ENCODE measurements around the gene LRRC8B. TPM values are rescaled to one million over a fixed set of nuclear protein-coding genes. Genes with fewer than 3 reads are reported as not detected.

The LRRC8B gene
- polyA plus RNA-seq, 3 donors = 4.5 to 9.1 (median 7.9) TPM

- peaks cover 19% of the 10 kb centered on the region for H3K4me1 Mint-ChIP-seq
- no peak overlapping the region for H3K4me3 ChIP-seq (replicated peaks in 1 of 3; ENCODE audit: low read depth in 2 of 3, low read length in 3 of 3)
- peaks cover 12 to 13% of the 10 kb centered on the region in 2 donors for H3K9me3 ChIP-seq (replicated peaks in 1 of 2; ENCODE audit: control insufficient read depth in 1 of 2, insufficient read depth in 1 of 2, low read length in 2 of 2)
- no peak overlapping the region for H3K4me3 Mint-ChIP-seq
- peaks cover 11 to 20% (median 14%) of the 10 kb centered on the region in 7 donors for H3K9me3 Mint-ChIP-seq
- TF ChIP-seq CTCF (IDR thresholded peaks at IDR 0.05) = no peak
- no peaks in the 10 kb centered on the region for H3K79me2 ChIP-seq (ENCODE audit: insufficient read depth, low read length)
- no peak for DNase-seq
- no CpG with 5 or more reads among the region's 1 CpG for WGBS (ENCODE audit: insufficient coverage)
- no peak overlapping the region for H3K9ac ChIP-seq (ENCODE audit: insufficient read depth, low read length, poor library complexity, severe bottlenecking)
- no peak overlapping the region for H2AFZ ChIP-seq (ENCODE audit: insufficient read depth, low read depth, low read length, poor library complexity, severe bottlenecking)
- peaks cover 1 to 3% (median 2%) of the 10 kb centered on the region in 3 donors for H3K27me3 Mint-ChIP-seq (ENCODE audit: low read depth in 3 of 3)
- intact Hi-C loops (cut with micrococcal nuclease) = loop anchor here (5.0 to 10.0 kb wide), 2 partner anchors 114 to 281 kb away; no protein-coding TSS in a partner anchor
- H3K4me2 ChIP-seq (replicated peaks; ENCODE audit: extremely low read depth, low read length, poor library complexity, severe bottlenecking) = no peak overlapping the region
- no peak overlapping the region for H3K27ac ChIP-seq (ENCODE audit: low read depth in 1 of 2, low read length in 2 of 2)
- H3K4me1 ChIP-seq (ENCODE audit: control insufficient read depth in 1 of 2, insufficient read depth in 2 of 2, low read length in 2 of 2) = peaks cover 6 to 21% of the 10 kb centered on the region in 2 donors
- no peaks in the 10 kb centered on the region for H3K27me3 ChIP-seq (ENCODE audit: control insufficient read depth in 2 of 2, insufficient read depth in 2 of 2, low read length in 2 of 2)
- no peaks in the 10 kb centered on the region for H4K20me1 ChIP-seq (ENCODE audit: insufficient read depth, low read length)
- no peaks in the 10 kb centered on the region for H3K36me3 Mint-ChIP-seq
- no peaks in the 10 kb centered on the region for H3K36me3 ChIP-seq (replicated peaks in 1 of 2; ENCODE audit: control insufficient read depth in 1 of 2, insufficient read depth in 2 of 2, low read length in 2 of 2)
- H3K27ac Mint-ChIP-seq = no peak overlapping the region
Observed at GRCh38 chr1:89483757-89484077, 40.9 kb upstream of the LRRC8B start.

- H3K4me3 ChIP-seq (replicated peaks in 1 of 3; ENCODE audit: low read depth in 2 of 3, low read length in 3 of 3) = no peak overlapping the region
- no peak overlapping the region for H3K4me2 ChIP-seq (replicated peaks; ENCODE audit: extremely low read depth, low read length, poor library complexity, severe bottlenecking)
- H3K36me3 ChIP-seq (replicated peaks in 1 of 2; ENCODE audit: control insufficient read depth in 1 of 2, insufficient read depth in 2 of 2, low read length in 2 of 2) = no peaks in the 10 kb centered on the region
- Mint-ChIP-seq H3K4me1 (peaks cover 26% of the 10 kb centered on the region), H3K27me3 (ENCODE audit: low read depth in 3 of 3) (peaks cover 1 to 3% (median 2%) of the 10 kb centered on the region in 3 donors), H3K36me3 (no peaks in the 10 kb centered on the region), H3K9me3 (peaks cover 11 to 19% (median 14%) of the 10 kb centered on the region in 7 donors), H3K4me3 (no peak overlapping the region), H3K27ac (peak overlapping the region in 2 of 7 donors; percentile 40 to 46)
- H3K27ac ChIP-seq (ENCODE audit: low read depth in 1 of 2, low read length in 2 of 2) = no peak overlapping the region
- H3K9me3 ChIP-seq (replicated peaks in 1 of 2; ENCODE audit: control insufficient read depth in 1 of 2, insufficient read depth in 1 of 2, low read length in 2 of 2) = peaks cover 12 to 13% of the 10 kb centered on the region in 2 donors
- intact Hi-C loops (cut with micrococcal nuclease) = loop anchor here (5.0 to 10.0 kb wide), 2 partner anchors 113 to 280 kb away; no protein-coding TSS in a partner anchor
- no CpG with 5 or more reads among the region's 3 CpGs for WGBS (ENCODE audit: insufficient coverage)
- peaks cover 12 to 28% of the 10 kb centered on the region in 2 donors for H3K4me1 ChIP-seq (ENCODE audit: control insufficient read depth in 1 of 2, insufficient read depth in 2 of 2, low read length in 2 of 2)
- H4K20me1 ChIP-seq (ENCODE audit: insufficient read depth, low read length) = no peaks in the 10 kb centered on the region
- no peak overlapping the region for H2AFZ ChIP-seq (ENCODE audit: insufficient read depth, low read depth, low read length, poor library complexity, severe bottlenecking)
- DNase-seq = peak in 2 of 3 donors; percentile 9 to 23
- TF ChIP-seq CTCF (IDR thresholded peaks at IDR 0.05) = no peak
- H3K27me3 ChIP-seq (ENCODE audit: control insufficient read depth in 2 of 2, insufficient read depth in 2 of 2, low read length in 2 of 2) = no peaks in the 10 kb centered on the region
- H3K9ac ChIP-seq (ENCODE audit: insufficient read depth, low read length, poor library complexity, severe bottlenecking) = no peak overlapping the region
- no peaks in the 10 kb centered on the region for H3K79me2 ChIP-seq (ENCODE audit: insufficient read depth, low read length)
Observed at GRCh38 chr1:89484092-89485038, 40.3 kb upstream of the LRRC8B start.
